Measurements from ENCODE around the gene NF1. TPM values are rescaled to one million over a fixed set of nuclear protein-coding genes. Genes with fewer than 3 reads are reported as not detected.

The NF1 gene
- total RNA-seq = 57.0 and 78.4 TPM in 2 replicates

GRCh38 chr17:31094600-31095235 is at the start of gene NF1:
Gene NF1 (plus strand): TSS chr17:31094977. CDS start chr17:31095310, 333 bp downstream.

GRCh38 chr17:31297090-31297489 is 202.3 kb downstream of the NF1 start, which contains the start of gene OMG:
Gene OMG (minus strand): TSS chr17:31297239. CDS start chr17:31296331, 908 bp downstream.

GRCh38 chr17:31313982-31314781 is 219.4 kb downstream of the NF1 start, which contains the start of gene EVI2B:
Gene EVI2B (minus strand): TSS chr17:31314054. CDS start chr17:31305609, 8,445 bp downstream.

GRCh38 chr17:31321481-31321880 is 226.7 kb downstream of the NF1 start, which contains the start of gene EVI2A:
Gene EVI2A (minus strand): TSS chr17:31321622. CDS start chr17:31319013, 2,609 bp downstream.

GRCh38 chr17:31391496-31391949 is 296.7 kb downstream of the NF1 start, which contains the start of gene RAB11FIP4:
Gene RAB11FIP4 (plus strand): TSS chr17:31391675. CDS start chr17:31391853, 178 bp downstream.

Small RNA genes within 50 kb of the gene (small RNA-seq; reads per million reads assigned to genes)
- gene MIR4733 = not detected

Other genes with a start within 250 kb of the NF1 start
- gene TEFM, start 188.7 kb upstream of the NF1 start, total RNA-seq = 11.4 and 15.4 TPM in 2 replicates
- 0.24 and 0.32 TPM in 2 replicates for gene ADAP2, start 173.0 kb upstream of the NF1 start, total RNA-seq
- gene RNF135, start 123.9 kb upstream of the NF1 start, total RNA-seq = 10.0 and 11.0 TPM in 2 replicates
- gene OMG, start 202.3 kb downstream of the NF1 start, total RNA-seq = 0.49 TPM in 1 of 2 replicates, not detected in the other
- 0.32 and 1.5 TPM in 2 replicates for gene EVI2B, start 219.1 kb downstream of the NF1 start, total RNA-seq
- gene EVI2A, start 226.6 kb downstream of the NF1 start, total RNA-seq = 6.7 and 10.8 TPM in 2 replicates